GM12878 (cell line): ENCODE results near the gene GALNT3. TPM values are rescaled to one million over a fixed set of nuclear protein-coding genes. Genes with fewer than 3 reads are reported as not detected.

ENCODE experiments used
- ATAC-seq: fragments of 200-7000 bp; cut with Tn5 transposase; 3 replicates; pipeline ENCODE4 v1.9.1; 2020; ENCODE audit warnings: mild to moderate bottlenecking, moderate library complexity
- BruUV-seq: library from RNA; stranded (reverse); fragments of 400-500 nt; replicated peaks from 2 replicates; lab custom pipeline; 2021; lab: Mats Ljungman, UMichigan
- CTCF ChIA-PET: fragments of 300-600 bp; sonication (Branson Sonifier 250); formaldehyde crosslinking; extraction: SDS; loops from one replicate; lab custom pipeline; 2021; ENCODE audit warnings: inconsistent platforms; lab: Yijun Ruan, JAX
- POLR2A ChIA-PET: fragments of 350-600 bp; formaldehyde crosslinking; extraction: SDS; loops from one replicate; lab custom pipeline; 2021; ENCODE audit warnings: inconsistent platforms; lab: Charles Lee
- RAD21 ChIA-PET: fragments of 300-600 bp; sonication (Branson Sonifier 250); formaldehyde crosslinking; loops from one replicate; lab custom pipeline; 2023; ENCODE audit warnings: antibody characterized with exemption; ENCODE audit not compliant: unreplicated experiment; lab: Charles Lee
- SMC1A ChIA-PET: fragments of 300-600 bp; sonication (Branson Sonifier 250); formaldehyde crosslinking; loops from one replicate; lab custom pipeline; 2023; ENCODE audit not compliant: unreplicated experiment, uncharacterized antibody; lab: Charles Lee
- DNase-seq: peaks from one replicate; pipeline ENCODE4 v3.0.0-alpha.2; 2011; ENCODE audit warnings: low read depth, low spot score
- FAIRE-seq: peaks from 3 replicates; lab custom pipeline; 2011; peaks lifted over from hg19 to GRCh38; lab: Jason Lieb, UNC
- H2AFZ ChIP-seq: 2 replicates; pipeline ENCODE4 v1.6.0; 2011; ENCODE audit warnings: low read depth, low read length, control low read depth; ENCODE audit not compliant: control insufficient read depth
- H3K27ac ChIP-seq: 2 replicates; pipeline ENCODE4 v1.5.1; 2011; ENCODE audit warnings: control low read depth; ENCODE audit not compliant: control insufficient read depth, insufficient read depth
- H3K27me3 ChIP-seq, 2 experiments: replicated peaks in 1 of 2; 2 replicates each; pipeline versions ENCODE4 v1.6.0 to v1.6.1; 2011; ENCODE audit warnings: low read length in 1 of 2; ENCODE audit not compliant: control insufficient read depth in 2 of 2, insufficient read depth in 2 of 2
- H3K36me3 ChIP-seq, 2 experiments: 2 replicates each; pipeline ENCODE4 v1.5.1; 2011; ENCODE audit warnings: low read length in 1 of 2; ENCODE audit not compliant: control insufficient read depth in 2 of 2, insufficient read depth in 2 of 2
- H3K4me1 ChIP-seq: 2 replicates; pipeline ENCODE4 v1.6.1; 2011; ENCODE audit warnings: mild to moderate bottlenecking, low read length, moderate library complexity, mixed read lengths; ENCODE audit not compliant: control insufficient read depth, insufficient read depth
- H3K4me2 ChIP-seq: 2 replicates; pipeline ENCODE4 v1.6.0; 2011; ENCODE audit warnings: control low read depth; ENCODE audit not compliant: control insufficient read depth, insufficient read depth
- H3K4me3 ChIP-seq: fragments of 200-600 bp; sonication (generic); 2 replicates; pipeline ENCODE4 v1.5.1; 2016
- H3K79me2 ChIP-seq: 2 replicates; pipeline ENCODE4 v1.6.0; 2011; ENCODE audit warnings: low read length; ENCODE audit not compliant: control insufficient read depth, insufficient read depth
- H3K9ac ChIP-seq: 2 replicates; pipeline ENCODE4 v1.8.0; 2011; ENCODE audit warnings: low read length, control low read depth, mixed read lengths; ENCODE audit not compliant: control insufficient read depth, insufficient read depth
- H3K9me3 ChIP-seq: replicated peaks from 3 replicates; pipeline ENCODE4 v1.5.1; 2011; ENCODE audit warnings: mild to moderate bottlenecking, low read length; ENCODE audit not compliant: control insufficient read depth, insufficient read depth
- H4K20me1 ChIP-seq: 2 replicates; pipeline ENCODE4 v1.6.0; 2011; ENCODE audit not compliant: control insufficient read depth, insufficient read depth
- CEBPZ ChIP-seq: fragments of 150-350 bp; IDR thresholded peaks from 2 replicates; pipeline ENCODE4 v1.6.1; 2016; ENCODE audit warnings: low read depth, low read length
- EED ChIP-seq: sonication (generic); IDR thresholded peaks from 2 replicates; pipeline ENCODE4 v1.6.1; 2016; ENCODE audit warnings: antibody characterized with exemption, low read depth
- NBN ChIP-seq: fragments of 450-650 bp; IDR thresholded peaks from 2 replicates; pipeline ENCODE4 v1.6.1; 2016
- WGBS: methylation state at CpG from one replicate; pipeline ENCODE4 v1.1.6; 2016; ENCODE audit warnings: low lambda C conversion rate; ENCODE audit not compliant: insufficient replicate concordance, insufficient coverage; ENCODE audit errors: missing lambda C conversion rate; 5-methylcytosine and 5-hydroxymethylcytosine counted together
- in situ Hi-C: fragments of 300-500 bp; cut with MboI; formaldehyde crosslinking; loops from 9 replicates; pipeline ENCODE4 v1.14.3; 2018; ENCODE audit warnings: mixed read lengths
- intact Hi-C: fragments of 100-400 bp; cut with micrococcal nuclease; formaldehyde crosslinking; loops from one replicate; pipeline ENCODE4 v1.14.2; 2022; ENCODE audit not compliant: unreplicated experiment
- polyA plus RNA-seq, 11 experiments: library from polyadenylated mRNA; depleted of rRNA in 4 of 11; unstranded in 6 of 11; stranded (reverse) in 5 of 11; fragments of >200 nt; fragmentation: Nextera tagmentation in 4 of 11; fragmentation: Illumina TruSeq in 1 of 11; extraction: Ambion mirVana in 4 of 11; extraction: Trizol in 1 of 11; gene quantifications; 1 replicate in 1 of 11; 2 replicates in 10 of 11; pipeline versions ENCODE4 v1.2.1 to v1.2.3, GENCODE V29; 2011 to 2016; ENCODE audit warnings: inconsistent platforms in 2 of 11, missing spikeins in 2 of 11, low read depth in 1 of 11
- total RNA-seq, 4 experiments: library from RNA; depleted of rRNA in 3 of 4; stranded (reverse); fragments of >200 nt in 3 of 4; fragmentation: Illumina TruSeq in 1 of 4; extraction: Trizol in 1 of 4; gene quantifications; 2 replicates each; pipeline versions ENCODE4 v1.2.1 to v1.2.3, GENCODE V29; 2013 to 2021

The GALNT3 gene
- total and polyA plus RNA-seq, 10 of the 15 experiments (the other 5 are each of a cell fraction or from before 2014, with no cell fraction given) = 0.53 to 3.7 (median 1.1) TPM

DNA sequence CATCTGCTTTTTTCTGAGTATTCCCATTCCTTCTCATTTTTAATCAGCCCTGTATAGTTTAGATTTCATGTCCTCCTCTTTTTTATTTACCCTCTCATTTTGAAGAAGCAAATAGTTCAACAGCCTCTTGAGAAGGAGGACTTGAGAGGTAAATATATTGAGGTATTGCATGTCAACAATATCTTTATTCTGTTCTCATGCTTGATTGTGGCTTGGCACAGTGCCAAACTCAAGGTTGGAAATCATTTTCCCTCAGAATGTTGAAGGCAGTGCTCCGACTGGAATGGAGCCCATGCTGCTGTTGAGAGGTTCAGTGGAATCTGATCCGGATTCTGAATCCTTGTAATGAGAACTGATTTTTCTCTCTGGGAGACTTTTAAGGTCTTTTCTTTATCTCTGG is 31.0 kb upstream of the GALNT3 start (continued):
- TF ChIP-seq CEBPZ = no peak
- no peak for TF ChIP-seq EED

GRCh38 chr2:165820296-165820695 is 26.2 kb upstream of the GALNT3 start:
- no TSS peak for BruUV-seq
- Histone ChIP-seq H3K9ac (no peak overlapping the region), H3K4me1 (peaks cover 8% of the 10 kb centered on the region; the same call in 1 of the 2 replicates), H2AFZ (no peak overlapping the region), H4K20me1 (no peaks in the 10 kb centered on the region), H3K4me2 (no peak overlapping the region), H3K27me3 (no peaks in the 10 kb centered on the region), H3K36me3 (no peaks in the 10 kb centered on the region), H3K9me3 (no peaks in the 10 kb centered on the region), H3K4me3 (no peak overlapping the region), H3K27ac (no peak overlapping the region), H3K79me2 (no peaks in the 10 kb centered on the region)
- TF ChIP-seq NBN = no peak
- no peak for DNase-seq
- POLR2A ChIA-PET = no interaction called here
- FAIRE-seq = no peak
- SMC1A ChIA-PET = interaction anchor here (0.6 kb wide), 1 partner anchor 282 kb away, joined by 3 read pairs; no protein-coding TSS in a partner anchor
- in situ Hi-C loops (no loop called here), intact Hi-C loops (no loop called here)
- CTCF ChIA-PET = interaction anchor here (0.8 kb wide), 1 partner anchor 133 kb away, joined by 3 read pairs; the partner anchor contains the start of gene TTC21B
- 79% methylated on average over 2 of the region's 2 CpGs for WGBS
- RAD21 ChIA-PET = interaction anchor here (1.2 kb wide), 1 partner anchor 54 kb away, joined by 4 read pairs; no protein-coding TSS in a partner anchor
- ATAC-seq = no peak
